ENCODE data around the gene WDR64. TPM values are rescaled to one million over a fixed set of nuclear protein-coding genes. Genes with fewer than 3 reads are reported as not detected.

WDR64 gene
- total RNA-seq, 6 experiments from 2014 or later = 0.17 to 0.27 TPM; not detected in 4

- Histone ChIP-seq H3K36me3 (no peaks in the 10 kb centered on the region), H3K4me3 (no peak overlapping the region), H3K4me1 (no peaks in the 10 kb centered on the region), H3K9me3 (no peaks in the 10 kb centered on the region), H3K27me3 (no peaks in the 10 kb centered on the region), H3K27ac (no peak overlapping the region)
- no peak for ATAC-seq
- WGBS (ENCODE audit: insufficient coverage, low coverage, low lambda C conversion rate, missing lambda C conversion rate) = 70% methylated on average over 4 of the region's 4 CpGs
- TF ChIP-seq POLR2A (IDR thresholded peaks at IDR 0.05) = no peak
- TF ChIP-seq, protein P1, sequence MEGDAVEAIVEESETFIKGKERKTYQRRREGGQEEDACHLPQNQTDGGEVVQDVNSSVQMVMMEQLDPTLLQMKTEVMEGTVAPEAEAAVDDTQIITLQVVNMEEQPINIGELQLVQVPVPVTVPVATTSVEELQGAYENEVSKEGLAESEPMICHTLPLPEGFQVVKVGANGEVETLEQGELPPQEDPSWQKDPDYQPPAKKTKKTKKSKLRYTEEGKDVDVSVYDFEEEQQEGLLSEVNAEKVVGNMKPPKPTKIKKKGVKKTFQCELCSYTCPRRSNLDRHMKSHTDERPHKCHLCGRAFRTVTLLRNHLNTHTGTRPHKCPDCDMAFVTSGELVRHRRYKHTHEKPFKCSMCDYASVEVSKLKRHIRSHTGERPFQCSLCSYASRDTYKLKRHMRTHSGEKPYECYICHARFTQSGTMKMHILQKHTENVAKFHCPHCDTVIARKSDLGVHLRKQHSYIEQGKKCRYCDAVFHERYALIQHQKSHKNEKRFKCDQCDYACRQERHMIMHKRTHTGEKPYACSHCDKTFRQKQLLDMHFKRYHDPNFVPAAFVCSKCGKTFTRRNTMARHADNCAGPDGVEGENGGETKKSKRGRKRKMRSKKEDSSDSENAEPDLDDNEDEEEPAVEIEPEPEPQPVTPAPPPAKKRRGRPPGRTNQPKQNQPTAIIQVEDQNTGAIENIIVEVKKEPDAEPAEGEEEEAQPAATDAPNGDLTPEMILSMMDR (IDR thresholded peaks at IDR 0.05) = no peak
- no peak for DNase-seq
- intact Hi-C loops (cut with DNase I) = no loop called here
These were observed 63.9 kb downstream of the WDR64 start for GRCh38 chr1:241715956-241716355.

DNA sequence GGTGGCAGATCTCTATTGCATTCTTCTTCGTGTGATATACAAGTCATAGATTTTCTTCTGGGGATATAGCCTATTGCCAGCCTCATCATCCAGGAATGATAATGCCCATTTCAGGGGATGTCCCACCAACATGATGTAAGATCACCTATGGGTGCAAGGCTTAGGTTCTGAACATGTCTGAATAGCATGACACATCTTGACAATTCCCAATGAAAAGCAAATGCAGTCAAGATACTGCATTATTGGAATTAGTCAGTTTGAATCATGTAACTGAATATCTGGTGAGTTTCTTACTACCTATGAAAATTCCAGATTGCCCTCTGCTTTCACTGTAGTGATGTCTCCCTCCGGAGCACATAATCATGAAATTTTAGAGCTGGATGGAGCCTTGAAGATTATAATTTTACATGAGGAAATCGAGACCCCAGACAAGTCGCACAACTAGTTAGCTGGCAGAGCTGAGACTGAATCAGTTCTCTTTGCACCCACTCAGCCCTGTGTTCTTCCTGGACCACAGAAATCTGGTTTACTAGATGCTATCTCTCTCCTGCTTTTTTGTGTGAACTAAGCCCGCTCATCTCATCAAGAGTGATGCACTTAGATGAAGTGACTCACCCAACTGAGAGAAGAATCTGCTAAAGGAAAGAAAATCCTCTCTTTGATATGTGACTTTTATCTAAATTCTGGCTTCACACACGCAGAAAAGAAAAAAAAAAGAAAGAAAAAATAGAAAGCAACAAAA lies 65.0 kb downstream of the WDR64 start:
- H3K36me3 ChIP-seq = no peaks in the 10 kb centered on the region
- no peak for TF ChIP-seq POLR2A (IDR thresholded peaks at IDR 0.05)
- TF ChIP-seq, protein P1 (IDR thresholded peaks at IDR 0.05) = no peak
- no peaks in the 10 kb centered on the region for H3K4me1 ChIP-seq
- 57% methylated on average over 6 of the region's 6 CpGs for WGBS (ENCODE audit: insufficient coverage, low coverage, low lambda C conversion rate, missing lambda C conversion rate)
- H3K9me3 ChIP-seq = no peaks in the 10 kb centered on the region
- intact Hi-C loops (cut with DNase I) = no loop called here
- no peak overlapping the region for H3K4me3 ChIP-seq
- DNase-seq (no peak), ATAC-seq (no peak)
- no peak overlapping the region for H3K27ac ChIP-seq
- no peaks in the 10 kb centered on the region for H3K27me3 ChIP-seq

DNA sequence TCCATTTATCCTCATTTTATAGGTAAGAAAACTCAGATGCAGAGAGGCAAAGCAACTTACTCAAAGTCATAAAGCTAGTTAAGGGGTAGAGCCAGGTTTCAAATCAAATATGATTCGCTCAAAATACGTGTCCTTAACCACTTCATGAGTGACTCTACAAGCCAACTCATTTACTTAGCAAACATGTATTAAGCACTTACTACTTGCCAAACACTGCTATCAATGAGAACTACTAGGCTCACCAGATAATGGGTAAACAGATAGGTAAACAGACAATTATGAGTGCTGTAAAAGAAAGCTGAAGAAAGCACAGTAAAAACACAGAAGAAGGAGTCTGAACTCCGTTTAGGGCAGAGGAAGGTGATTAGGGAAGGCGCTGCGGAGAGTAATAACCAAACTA lies 65.9 kb downstream of the WDR64 start:
- Histone ChIP-seq H3K9me3 (no peaks in the 10 kb centered on the region), H3K36me3 (no peaks in the 10 kb centered on the region), H3K27me3 (no peaks in the 10 kb centered on the region), H3K4me3 (no peak overlapping the region), H3K4me1 (no peaks in the 10 kb centered on the region), H3K27ac (no peak overlapping the region)
- TF ChIP-seq, protein P1 (IDR thresholded peaks at IDR 0.05) = no peak
- no peak for TF ChIP-seq POLR2A (IDR thresholded peaks at IDR 0.05)
- 41% methylated on average over 5 of the region's 5 CpGs for WGBS (ENCODE audit: insufficient coverage, low coverage, low lambda C conversion rate, missing lambda C conversion rate)
- DNase-seq (no peak), ATAC-seq (no peak)
- intact Hi-C loops (cut with DNase I) = no loop called here

DNA sequence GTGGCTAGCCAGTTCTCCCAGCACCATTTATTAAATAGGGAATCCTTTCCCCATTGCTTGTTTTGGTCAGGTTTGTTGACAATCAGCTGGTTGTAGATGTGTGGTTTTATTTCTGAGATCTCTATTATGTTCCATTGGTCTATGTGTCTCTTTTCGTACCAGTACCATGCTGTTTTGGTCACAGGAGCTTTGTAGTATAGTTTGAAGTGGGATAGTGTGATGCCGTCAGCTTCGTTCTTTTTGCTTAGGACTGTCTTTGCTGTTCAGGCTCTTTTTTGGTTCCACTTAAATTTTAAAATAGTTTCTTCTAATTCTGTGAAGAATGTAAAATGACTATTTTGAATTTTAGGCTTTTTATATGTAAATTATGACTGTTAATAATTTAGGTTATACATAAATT lies 68.9 kb downstream of the WDR64 start:
- ATAC-seq = no peak
- no peak for TF ChIP-seq POLR2A (IDR thresholded peaks at IDR 0.05)
- TF ChIP-seq, protein P1 (IDR thresholded peaks at IDR 0.05) = no peak

More for the DNA sequence above, 68.9 kb downstream of the WDR64 start:
- 87% methylated on average over 3 of the region's 3 CpGs for WGBS (ENCODE audit: insufficient coverage, low coverage, low lambda C conversion rate, missing lambda C conversion rate)
- Histone ChIP-seq H3K4me3 (no peak overlapping the region), H3K27me3 (no peaks in the 10 kb centered on the region), H3K36me3 (no peaks in the 10 kb centered on the region), H3K9me3 (no peaks in the 10 kb centered on the region), H3K27ac (no peak overlapping the region), H3K4me1 (no peaks in the 10 kb centered on the region)
- no peak for DNase-seq
- intact Hi-C loops (cut with DNase I) = no loop called here
